GM21619 (cell line): ENCODE results near the gene MRPS30.
"Not testable (repeated sequence)": the region's sequence is repeated elsewhere in the genome, so short reads cannot be mapped to it uniquely, and the experiment has no call there.

Experiments used
- ATAC-seq: cut with Tn5 transposase; IDR thresholded peaks from one replicate; pipeline ENCODE4 v1.9.1; 2021; ENCODE audit not compliant: unreplicated experiment

Gene MRPS30

DNA sequence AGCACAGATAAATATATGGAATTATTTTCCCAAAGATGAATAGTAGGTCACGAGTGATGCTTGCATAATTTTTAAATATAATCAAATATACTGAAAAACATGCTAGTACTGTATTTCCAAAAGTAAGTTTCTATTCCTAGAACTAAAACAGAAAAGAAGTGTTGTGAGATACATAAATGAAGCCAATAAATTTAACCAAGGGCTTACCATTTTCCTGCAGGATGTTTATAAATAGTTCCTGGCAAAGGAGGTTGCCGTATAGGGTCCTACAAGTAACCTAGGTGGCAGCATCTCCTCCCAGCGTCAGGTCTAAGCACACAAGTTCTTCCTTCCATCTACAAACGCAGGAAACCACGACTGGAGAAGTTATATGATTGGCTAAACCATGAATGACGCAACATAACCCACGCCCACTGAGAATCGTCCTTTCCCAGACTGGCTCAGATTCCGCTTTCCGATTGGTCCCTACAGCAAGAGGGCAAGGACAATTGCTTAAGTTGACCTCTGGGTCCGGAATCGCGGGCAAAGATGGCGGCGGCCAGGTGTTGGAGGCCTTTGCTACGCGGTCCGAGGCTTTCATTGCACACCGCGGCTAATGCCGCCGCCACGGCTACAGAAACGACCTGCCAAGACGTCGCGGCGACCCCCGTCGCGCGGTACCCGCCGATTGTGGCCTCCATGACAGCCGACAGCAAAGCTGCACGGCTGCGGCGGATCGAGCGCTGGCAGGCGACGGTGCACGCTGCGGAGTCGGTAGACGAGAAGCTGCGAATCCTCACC lies at the start of gene MRPS30:
MRPS30 (plus strand) TSS at position 513 of the 780 bp plus-strand sequence; CDS start at position 529, 16 bp downstream.
- peak; percentile 98 for ATAC-seq

- no peak for ATAC-seq
Observed at GRCh38 chr5:44769200-44769876, 39.4 kb upstream of the MRPS30 start.

DNA sequence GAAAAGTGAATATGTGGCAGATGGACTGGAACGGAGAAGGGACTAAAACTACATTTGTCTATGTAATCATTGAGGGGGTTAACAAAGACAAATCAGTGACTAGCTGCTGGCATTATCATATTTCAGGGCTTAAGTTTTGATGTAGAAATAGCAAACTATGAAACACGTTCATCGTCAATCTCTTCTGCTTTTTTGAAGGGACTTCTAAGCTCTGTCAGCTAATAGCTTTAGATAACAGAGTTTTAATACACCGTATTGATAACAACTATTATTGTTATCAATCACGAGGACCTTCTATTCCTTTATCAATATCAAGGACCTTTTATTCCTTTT lies 38.9 kb upstream of the MRPS30 start:
- no peak for ATAC-seq

GRCh38 chr5:44770780-44771717 lies 37.7 kb upstream of the MRPS30 start:
- ATAC-seq = no peak

GRCh38 chr5:44772397-44772796 lies 36.4 kb upstream of the MRPS30 start:
- not testable (repeated sequence) for ATAC-seq

GRCh38 chr5:44774279-44774880 lies 34.4 kb upstream of the MRPS30 start:
- ATAC-seq = peak; percentile 79

- ATAC-seq = no peak
Observed at GRCh38 chr5:44779167-44779566, 29.6 kb upstream of the MRPS30 start.

DNA sequence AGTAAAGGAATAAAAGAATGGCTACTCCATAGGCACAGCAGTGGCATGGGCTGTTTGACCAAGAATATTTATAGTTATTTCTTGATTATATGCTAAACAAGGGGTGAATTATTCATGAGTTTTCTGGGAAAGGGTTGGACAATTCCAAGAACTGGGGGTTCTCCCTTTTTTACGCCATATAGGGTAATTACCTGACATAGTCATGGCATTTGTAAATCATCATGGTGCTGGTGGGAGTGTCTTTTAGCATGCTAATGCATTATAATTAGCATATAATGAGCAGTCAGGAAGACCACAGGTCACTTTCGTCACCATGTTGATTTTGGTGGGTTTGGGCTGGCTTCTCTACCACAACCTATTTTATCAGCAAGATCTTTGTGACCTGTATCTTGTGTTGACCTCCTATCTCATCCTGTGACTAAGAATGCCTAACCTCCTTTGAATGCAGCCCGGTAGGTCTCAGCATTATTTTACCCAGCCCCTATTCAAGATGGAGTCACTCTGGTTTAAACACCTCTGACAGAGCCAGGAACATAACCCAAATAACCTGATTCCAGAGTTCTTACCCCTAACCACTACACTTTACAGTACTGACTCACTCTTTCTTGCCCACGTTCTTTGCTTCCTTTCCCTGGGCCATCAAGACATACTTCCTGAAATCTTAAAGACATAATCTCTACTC lies 25.0 kb upstream of the MRPS30 start:
- ATAC-seq = no peak

DNA sequence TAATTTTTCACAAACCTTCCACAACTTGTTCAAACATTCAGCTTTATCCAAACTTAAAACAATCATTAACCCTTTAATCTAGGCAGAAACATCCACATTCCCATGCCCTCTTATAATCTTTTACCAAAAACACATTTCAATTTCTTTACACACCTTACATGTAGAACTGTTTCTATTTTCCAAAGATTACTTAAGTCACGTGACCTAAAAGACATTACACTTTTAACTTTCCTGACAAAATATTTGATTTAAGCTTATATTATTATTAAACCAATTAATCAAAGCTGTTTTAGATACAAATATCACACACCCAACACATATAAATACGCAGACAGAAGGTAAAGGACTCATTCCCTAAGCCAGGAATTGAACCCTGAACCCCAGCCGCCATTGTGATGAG lies 21.0 kb upstream of the MRPS30 start:
- ATAC-seq = no peak

DNA sequence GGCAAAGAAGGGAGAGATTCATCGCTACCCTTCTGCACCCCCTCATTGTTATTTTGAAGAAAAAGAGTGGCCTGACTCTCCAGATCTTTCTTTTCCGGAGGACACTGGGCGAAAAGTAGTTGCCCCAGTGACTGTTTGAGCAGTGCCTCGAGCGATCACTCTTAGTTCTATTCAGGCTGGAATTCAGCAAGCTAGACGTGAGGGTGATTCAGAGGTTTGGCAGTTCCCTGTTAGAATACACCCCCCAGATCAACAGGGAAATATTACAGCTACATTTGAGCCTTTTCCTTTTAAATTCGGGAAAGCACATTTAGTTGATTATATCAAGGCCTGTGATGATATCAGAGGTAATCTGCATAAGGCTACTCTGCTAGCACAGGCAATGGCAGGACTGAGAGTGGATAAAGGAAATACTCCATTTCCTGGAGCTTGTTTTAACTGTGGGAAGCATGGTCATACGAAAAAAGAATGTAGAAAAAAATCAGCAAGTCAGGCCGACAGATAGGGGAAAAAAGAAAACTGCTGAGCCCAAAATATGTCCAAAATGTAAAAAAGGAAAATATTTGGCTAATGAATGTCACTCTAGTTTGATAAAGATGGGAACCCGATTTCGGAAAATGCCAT lies 19.3 kb upstream of the MRPS30 start:
- ATAC-seq = not testable (repeated sequence)

GRCh38 chr5:44792031-44792673 lies 16.6 kb upstream of the MRPS30 start:
- ATAC-seq = not testable (repeated sequence)

DNA sequence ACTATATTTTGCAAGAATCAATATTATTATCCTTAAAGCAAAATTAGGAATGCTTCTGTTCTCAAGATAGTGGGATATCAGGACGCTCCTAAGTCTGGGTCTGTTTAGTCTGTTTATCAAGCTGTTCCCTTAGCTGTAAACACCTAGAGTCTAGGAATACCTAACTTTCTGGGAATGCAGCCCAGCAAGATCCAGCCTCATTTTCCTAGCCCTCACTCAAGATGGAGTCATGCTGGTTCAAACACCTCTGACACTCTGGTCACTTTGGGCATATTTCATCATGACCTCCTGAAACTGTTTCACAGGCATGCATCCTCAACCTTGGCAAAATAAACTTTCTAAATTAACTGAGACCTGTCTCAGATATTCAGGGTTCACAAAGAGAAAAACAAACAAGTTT lies 14.4 kb upstream of the MRPS30 start:
- no peak for ATAC-seq

GRCh38 chr5:44795496-44795895 lies 13.3 kb upstream of the MRPS30 start:
- ATAC-seq = no peak

- ATAC-seq = no peak
Observed at GRCh38 chr5:44797841-44798240, 10.9 kb upstream of the MRPS30 start.

- ATAC-seq = no peak
Observed at GRCh38 chr5:44801992-44802391, 6.8 kb upstream of the MRPS30 start.

- no peak for ATAC-seq
Observed at GRCh38 chr5:44806608-44807007, 2.1 kb upstream of the MRPS30 start.

DNA sequence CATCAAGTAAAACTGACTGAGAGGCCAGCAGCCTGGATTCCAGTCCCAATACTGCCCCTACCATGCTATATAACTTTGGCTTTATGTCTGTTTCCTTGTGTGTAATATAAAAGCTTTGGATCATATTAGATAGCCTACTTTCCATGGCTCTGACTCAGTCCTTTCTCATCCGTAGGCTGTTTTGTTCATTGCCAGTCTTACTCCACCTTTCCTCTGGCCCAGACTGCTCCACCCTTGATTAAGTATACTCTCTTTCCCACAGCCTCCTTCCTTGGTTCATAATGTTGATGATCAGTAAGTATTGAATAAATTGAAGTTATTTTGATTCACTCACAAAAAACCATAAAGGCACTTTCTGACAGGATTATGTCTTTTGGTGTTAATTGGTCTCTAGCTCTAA lies 1.5 kb upstream of the MRPS30 start:
- ATAC-seq = no peak

DNA sequence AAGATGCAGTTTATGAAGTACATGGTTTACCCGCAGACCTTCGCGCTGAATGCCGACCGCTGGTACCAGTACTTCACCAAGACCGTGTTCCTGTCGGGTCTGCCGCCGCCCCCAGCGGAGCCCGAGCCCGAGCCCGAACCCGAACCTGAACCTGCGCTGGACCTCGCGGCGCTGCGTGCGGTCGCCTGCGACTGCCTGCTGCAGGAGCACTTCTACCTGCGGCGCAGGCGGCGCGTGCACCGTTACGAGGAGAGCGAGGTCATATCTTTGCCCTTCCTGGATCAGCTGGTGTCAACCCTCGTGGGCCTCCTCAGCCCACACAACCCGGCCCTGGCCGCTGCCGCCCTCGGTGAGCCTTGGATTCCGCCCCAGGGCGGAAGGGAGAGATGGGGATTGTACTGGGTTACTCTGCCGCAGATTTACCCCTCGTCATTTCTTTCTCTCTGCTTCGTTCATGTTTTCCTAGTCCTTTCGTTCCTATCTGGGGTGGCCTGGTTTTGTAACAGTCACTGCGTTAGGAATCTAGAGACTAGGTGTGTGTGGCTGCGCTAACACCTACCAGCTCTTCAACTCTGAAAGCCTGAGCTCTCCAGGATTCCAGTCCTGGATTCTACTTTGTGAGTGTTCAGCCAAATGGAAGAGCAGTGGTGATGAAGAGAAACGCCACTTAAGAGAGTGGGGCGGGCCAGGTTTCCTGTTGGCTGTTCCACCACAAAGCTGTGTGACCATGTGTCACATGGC lies 638 bp downstream of the MRPS30 start:
- peak; percentile 32 for ATAC-seq

DNA sequence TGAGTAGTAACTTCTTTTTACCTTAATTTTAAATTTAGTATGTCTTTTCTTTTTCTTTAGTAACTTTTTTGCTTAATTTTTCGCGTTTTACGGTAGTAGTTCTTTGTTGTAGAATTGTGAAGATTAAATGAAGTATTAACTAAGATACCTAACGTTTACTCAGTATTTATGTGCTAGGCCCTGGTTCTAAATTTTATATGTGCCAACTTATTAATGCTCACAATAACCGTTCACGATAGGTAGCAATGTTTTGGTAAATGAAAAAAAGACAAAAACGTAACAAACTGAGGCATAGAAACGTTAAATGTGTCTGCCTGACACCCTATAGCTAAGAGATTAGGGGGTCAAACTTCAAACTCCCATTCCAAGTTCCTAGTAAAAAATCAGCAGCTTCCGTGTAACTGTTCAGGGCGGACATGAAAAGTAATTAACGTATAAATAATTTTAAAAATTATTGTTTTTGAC lies 1.2 kb downstream of the MRPS30 start:
- ATAC-seq = no peak
